22Rv1 (cell line): ENCODE measurements around the gene SEC22C.

Experiments used
- CTCF ChIP-seq: fragments of 450-650 bp; IDR thresholded peaks from 2 replicates; pipeline ENCODE4 v1.5.1; 2017; ENCODE audit warnings: mild to moderate bottlenecking
- ZFX ChIP-seq: fragments of 450-650 bp; IDR thresholded peaks from 2 replicates; pipeline ENCODE4 v1.6.1; 2017; ENCODE audit warnings: antibody characterized with exemption, borderline replicate concordance

GRCh38 chr3:42533161-42533897 lies 48.4 kb downstream of the SEC22C start:
- TF ChIP-seq CTCF = no peak
- no peak for TF ChIP-seq ZFX
